Measurements from ENCODE around the gene BSG. TPM values are rescaled to one million over a fixed set of nuclear protein-coding genes. Genes with fewer than 3 reads are reported as not detected.

BSG gene
- total RNA-seq, 1 experiment from 2014 or later, result 653 TPM

DNA sequence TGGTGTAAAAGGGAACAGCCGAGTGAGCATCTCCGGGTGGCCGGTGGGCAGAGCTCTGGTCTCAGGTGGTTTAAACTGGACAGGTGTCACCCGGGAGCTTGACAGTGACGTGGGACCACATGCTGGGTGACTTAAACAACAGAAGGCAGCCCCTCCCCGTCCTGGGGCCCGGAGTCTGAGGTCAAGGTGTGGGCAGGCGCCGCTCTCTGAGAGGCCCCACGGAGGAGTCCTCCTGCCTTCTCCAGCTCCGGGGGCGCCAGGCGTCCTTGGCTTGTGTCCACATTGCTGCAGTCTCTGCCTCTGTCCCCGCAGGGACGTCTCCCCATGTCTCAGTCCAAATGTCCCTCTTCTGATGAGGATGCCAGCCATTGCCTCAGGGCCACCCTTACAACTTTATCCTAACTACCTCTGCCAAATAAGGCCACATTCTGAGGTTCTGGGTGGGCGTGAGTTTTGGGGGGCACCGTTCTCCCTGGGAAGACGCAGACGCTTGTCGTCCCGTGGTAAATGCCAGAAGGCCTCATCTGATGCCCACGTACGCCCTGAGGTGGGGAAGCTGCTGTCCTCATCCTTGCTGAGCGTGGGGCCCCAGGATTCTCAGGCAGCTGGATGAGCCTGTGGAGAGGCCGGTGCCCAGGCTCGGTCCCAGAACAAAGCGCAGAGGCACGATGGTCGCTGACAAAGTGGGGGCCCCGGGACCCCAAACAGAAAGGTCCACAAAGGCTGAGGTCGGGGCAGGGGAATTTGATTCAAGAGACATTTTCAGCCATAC lies 15.6 kb upstream of the BSG start:
- Histone ChIP-seq H3K27me3 (ENCODE audit: control insufficient read depth, insufficient read depth, low read length) (no peaks in the 10 kb centered on the region), H3K27ac (ENCODE audit: low read length) (no peak overlapping the region), H3K9me3 (ENCODE audit: control insufficient read depth, insufficient read depth, low read depth, low read length) (no peaks in the 10 kb centered on the region), H3K4me3 (ENCODE audit: low read depth in 2 of 2, low read length in 2 of 2) (no peak overlapping the region), H3K36me3 (ENCODE audit: control insufficient read depth, insufficient read depth, low read length) (no peaks in the 10 kb centered on the region), H3K4me1 (ENCODE audit: control insufficient read depth, insufficient read depth, low read length) (peaks cover 3% of the 10 kb centered on the region; the same call in 1 of the 2 replicates)
- ChIA-PET POLR2A (no interaction called here), CTCF (no interaction called here)
- peak; percentile 27; the same call in 1 of the 2 replicates for ATAC-seq
- no TSS peak for BruUV-seq (replicated peaks)
- intact Hi-C loops (cut with micrococcal nuclease; ENCODE audit: unreplicated experiment), result no loop called here
- TF ChIP-seq TCF7L2 (IDR thresholded peaks at IDR 0.05; ENCODE audit: low read depth, low read length), result no peak
- no peak for TF ChIP-seq POLR2AphosphoS5 (IDR thresholded peaks at IDR 0.05; ENCODE audit: low read depth, low read length)
- no peak for TF ChIP-seq SIN3A (IDR thresholded peaks at IDR 0.05; ENCODE audit: borderline replicate concordance, insufficient read depth, low read depth, low read length)
- TF ChIP-seq, protein P1, sequence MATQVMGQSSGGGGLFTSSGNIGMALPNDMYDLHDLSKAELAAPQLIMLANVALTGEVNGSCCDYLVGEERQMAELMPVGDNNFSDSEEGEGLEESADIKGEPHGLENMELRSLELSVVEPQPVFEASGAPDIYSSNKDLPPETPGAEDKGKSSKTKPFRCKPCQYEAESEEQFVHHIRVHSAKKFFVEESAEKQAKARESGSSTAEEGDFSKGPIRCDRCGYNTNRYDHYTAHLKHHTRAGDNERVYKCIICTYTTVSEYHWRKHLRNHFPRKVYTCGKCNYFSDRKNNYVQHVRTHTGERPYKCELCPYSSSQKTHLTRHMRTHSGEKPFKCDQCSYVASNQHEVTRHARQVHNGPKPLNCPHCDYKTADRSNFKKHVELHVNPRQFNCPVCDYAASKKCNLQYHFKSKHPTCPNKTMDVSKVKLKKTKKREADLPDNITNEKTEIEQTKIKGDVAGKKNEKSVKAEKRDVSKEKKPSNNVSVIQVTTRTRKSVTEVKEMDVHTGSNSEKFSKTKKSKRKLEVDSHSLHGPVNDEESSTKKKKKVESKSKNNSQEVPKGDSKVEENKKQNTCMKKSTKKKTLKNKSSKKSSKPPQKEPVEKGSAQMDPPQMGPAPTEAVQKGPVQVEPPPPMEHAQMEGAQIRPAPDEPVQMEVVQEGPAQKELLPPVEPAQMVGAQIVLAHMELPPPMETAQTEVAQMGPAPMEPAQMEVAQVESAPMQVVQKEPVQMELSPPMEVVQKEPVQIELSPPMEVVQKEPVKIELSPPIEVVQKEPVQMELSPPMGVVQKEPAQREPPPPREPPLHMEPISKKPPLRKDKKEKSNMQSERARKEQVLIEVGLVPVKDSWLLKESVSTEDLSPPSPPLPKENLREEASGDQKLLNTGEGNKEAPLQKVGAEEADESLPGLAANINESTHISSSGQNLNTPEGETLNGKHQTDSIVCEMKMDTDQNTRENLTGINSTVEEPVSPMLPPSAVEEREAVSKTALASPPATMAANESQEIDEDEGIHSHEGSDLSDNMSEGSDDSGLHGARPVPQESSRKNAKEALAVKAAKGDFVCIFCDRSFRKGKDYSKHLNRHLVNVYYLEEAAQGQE (IDR thresholded peaks at IDR 0.05; ENCODE audit: insufficient read depth in 1 of 2, low read depth in 2 of 2, low read length in 1 of 2), result no peak
- TF ChIP-seq, protein P2, sequence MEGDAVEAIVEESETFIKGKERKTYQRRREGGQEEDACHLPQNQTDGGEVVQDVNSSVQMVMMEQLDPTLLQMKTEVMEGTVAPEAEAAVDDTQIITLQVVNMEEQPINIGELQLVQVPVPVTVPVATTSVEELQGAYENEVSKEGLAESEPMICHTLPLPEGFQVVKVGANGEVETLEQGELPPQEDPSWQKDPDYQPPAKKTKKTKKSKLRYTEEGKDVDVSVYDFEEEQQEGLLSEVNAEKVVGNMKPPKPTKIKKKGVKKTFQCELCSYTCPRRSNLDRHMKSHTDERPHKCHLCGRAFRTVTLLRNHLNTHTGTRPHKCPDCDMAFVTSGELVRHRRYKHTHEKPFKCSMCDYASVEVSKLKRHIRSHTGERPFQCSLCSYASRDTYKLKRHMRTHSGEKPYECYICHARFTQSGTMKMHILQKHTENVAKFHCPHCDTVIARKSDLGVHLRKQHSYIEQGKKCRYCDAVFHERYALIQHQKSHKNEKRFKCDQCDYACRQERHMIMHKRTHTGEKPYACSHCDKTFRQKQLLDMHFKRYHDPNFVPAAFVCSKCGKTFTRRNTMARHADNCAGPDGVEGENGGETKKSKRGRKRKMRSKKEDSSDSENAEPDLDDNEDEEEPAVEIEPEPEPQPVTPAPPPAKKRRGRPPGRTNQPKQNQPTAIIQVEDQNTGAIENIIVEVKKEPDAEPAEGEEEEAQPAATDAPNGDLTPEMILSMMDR (IDR thresholded peaks at IDR 0.05), result no peak
- in situ Hi-C loops (cut with HindIII; ENCODE audit: low pct_unique_long_range_greater_than_20kb, low sequenced_read_pairs), result no loop called here
- no peak for DNase-seq (ENCODE audit: low read depth, low spot score)

DNA sequence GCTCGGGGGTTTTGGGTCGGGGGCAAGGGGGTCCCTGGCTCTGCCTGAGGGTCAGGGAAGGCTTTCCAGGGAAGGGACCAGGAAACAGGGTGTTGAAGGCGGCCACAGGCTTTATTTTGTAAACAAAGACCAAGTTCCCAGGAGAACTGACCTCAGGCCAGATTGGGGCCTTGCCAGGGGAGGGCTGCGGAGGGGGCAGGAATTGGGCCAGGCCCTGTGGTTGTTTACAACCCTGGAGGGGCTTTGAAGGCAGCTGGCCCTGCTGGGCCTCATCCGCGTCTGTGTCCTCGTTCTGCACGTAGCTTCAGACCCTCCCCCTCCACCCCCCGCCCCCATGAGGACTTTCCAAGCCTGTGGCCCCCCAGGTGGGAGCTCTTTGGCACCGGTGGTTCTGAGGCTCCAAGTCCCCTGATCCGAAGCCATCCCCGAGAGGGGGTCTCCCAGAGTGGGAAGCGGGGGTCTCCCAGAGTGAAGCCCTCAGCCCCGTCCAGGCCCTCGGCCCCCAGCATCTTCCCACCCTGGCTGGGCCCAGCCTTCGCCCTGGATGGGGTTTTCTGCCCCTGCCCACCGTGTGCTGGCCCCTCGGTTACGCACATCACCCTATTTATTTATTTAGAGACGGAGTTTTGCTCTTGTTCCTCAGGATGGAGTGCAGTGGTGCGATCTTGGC lies 13.5 kb upstream of the BSG start:
- H3K27me3 ChIP-seq (ENCODE audit: control insufficient read depth, insufficient read depth, low read length), result no peaks in the 10 kb centered on the region
- in situ Hi-C loops (cut with HindIII; ENCODE audit: low pct_unique_long_range_greater_than_20kb, low sequenced_read_pairs) (no loop called here), intact Hi-C loops (cut with micrococcal nuclease; ENCODE audit: unreplicated experiment) (no loop called here)
- H3K36me3 ChIP-seq (ENCODE audit: control insufficient read depth, insufficient read depth, low read length), result no peaks in the 10 kb centered on the region
- DNase-seq (ENCODE audit: low read depth, low spot score), result no peak
- H3K9me3 ChIP-seq (ENCODE audit: control insufficient read depth, insufficient read depth, low read depth, low read length), result no peaks in the 10 kb centered on the region
- H3K27ac ChIP-seq (ENCODE audit: low read length), result no peak overlapping the region
- ChIA-PET POLR2A (no interaction called here), CTCF (no interaction called here)
- no peak overlapping the region for H3K4me3 ChIP-seq (ENCODE audit: low read depth in 2 of 2, low read length in 2 of 2)
- H3K4me1 ChIP-seq (ENCODE audit: control insufficient read depth, insufficient read depth, low read length), result peaks cover 3% of the 10 kb centered on the region; the same call in 1 of the 2 replicates
- TF ChIP-seq TCF7L2 (IDR thresholded peaks at IDR 0.05; ENCODE audit: low read depth, low read length) (no peak), SIN3A (IDR thresholded peaks at IDR 0.05; ENCODE audit: borderline replicate concordance, insufficient read depth, low read depth, low read length) (no peak), POLR2AphosphoS5 (IDR thresholded peaks at IDR 0.05; ENCODE audit: low read depth, low read length) (0 out of 2 replicates have a peak, but pooled peaks have one; percentile 17)
- TF ChIP-seq, protein P1 (IDR thresholded peaks at IDR 0.05; ENCODE audit: insufficient read depth in 1 of 2, low read depth in 2 of 2, low read length in 1 of 2), result no peak
- TF ChIP-seq, protein P2 (IDR thresholded peaks at IDR 0.05), result no peak
- no peak for ATAC-seq
- no TSS peak for BruUV-seq (replicated peaks)
